Neutrophil (primary cell): ENCODE data around the gene RNF111.
A peak's percentile ranks its signal among the peaks of the same experiment; 100 is the strongest.
"Not testable (repeated sequence)": the region's sequence is repeated elsewhere in the genome, so short reads cannot be mapped to it uniquely, and the experiment has no call there.

Source experiments
- H3K27ac ChIP-seq: fragments of 200-600 bp; sonication (generic); 2 replicates; pipeline ENCODE4 v1.5.1; 2016; ENCODE audit warnings: mild to moderate bottlenecking, moderate library complexity
- H3K27me3 ChIP-seq: fragments of 200-600 bp; sonication (generic); 2 replicates; pipeline ENCODE4 v1.6.0; 2016; ENCODE audit warnings: mild to moderate bottlenecking
- H3K36me3 ChIP-seq: fragments of 200-600 bp; sonication (generic); 2 replicates; pipeline ENCODE4 v1.5.1; 2017
- H3K4me1 ChIP-seq, 2 experiments: fragments of 200-600 bp in 1 of 2; sonication (generic) in 1 of 2; 1 replicate in 1 of 2; 2 replicates in 1 of 2; pipeline versions ENCODE4 v1.5.1 to v1.6.1; 2013 to 2016; ENCODE audit warnings: low read depth in 1 of 2, low read length in 1 of 2, mild to moderate bottlenecking in 1 of 2, moderate library complexity in 1 of 2; ENCODE audit not compliant: control insufficient read depth in 1 of 2, insufficient read depth in 1 of 2
- H3K4me3 ChIP-seq, 2 experiments: fragments of 200-600 bp in 1 of 2; sonication (generic) in 1 of 2; 1 replicate in 1 of 2; 2 replicates in 1 of 2; pipeline ENCODE4 v1.5.1; 2013 to 2016; ENCODE audit warnings: low read depth in 1 of 2, low read length in 1 of 2, mild to moderate bottlenecking in 1 of 2, moderate library complexity in 1 of 2
- H3K9me3 ChIP-seq: fragments of 200-600 bp; sonication (generic); 2 replicates; pipeline ENCODE4 v1.5.1; 2016
- CTCF ChIP-seq: fragments of 200-600 bp; sonication (generic); IDR thresholded peaks from 2 replicates; pipeline ENCODE4 v1.5.1; 2016; ENCODE audit warnings: antibody characterized with exemption

RNF111 gene

DNA sequence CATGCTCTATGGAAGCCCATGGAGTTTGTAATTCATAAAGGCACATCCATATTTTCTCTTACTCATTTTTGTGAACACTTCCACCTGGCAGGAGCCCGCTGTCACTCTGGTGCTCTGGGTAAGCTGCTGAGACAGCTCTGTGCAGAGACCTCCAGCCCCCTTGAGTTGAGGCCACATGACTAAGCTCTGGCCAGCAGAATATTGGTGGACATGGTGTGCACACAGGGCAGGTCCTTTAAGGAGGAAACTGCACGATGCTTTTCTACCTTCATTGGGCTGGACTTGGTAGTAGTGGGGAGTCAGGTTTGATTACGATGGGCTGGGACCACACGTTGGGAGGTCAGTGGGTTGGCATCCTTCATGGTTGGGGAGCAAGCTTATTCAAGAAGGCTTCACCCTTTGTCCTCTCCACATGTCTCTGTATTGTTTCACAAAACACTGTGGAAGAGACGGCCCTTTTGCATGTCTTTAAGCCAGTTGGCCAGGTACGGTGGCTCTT is 146.5 kb downstream of the RNF111 start:
- no peaks in the 10 kb centered on the region for H3K27me3 ChIP-seq
- H3K36me3 ChIP-seq: peaks cover 54% of the 10 kb centered on the region
- H3K27ac ChIP-seq: no peak overlapping the region
- H3K4me3 ChIP-seq: no peak overlapping the region
- H3K9me3 ChIP-seq: no peaks in the 10 kb centered on the region
- no peaks in the 10 kb centered on the region for H3K4me1 ChIP-seq
- TF ChIP-seq CTCF: no peak

DNA sequence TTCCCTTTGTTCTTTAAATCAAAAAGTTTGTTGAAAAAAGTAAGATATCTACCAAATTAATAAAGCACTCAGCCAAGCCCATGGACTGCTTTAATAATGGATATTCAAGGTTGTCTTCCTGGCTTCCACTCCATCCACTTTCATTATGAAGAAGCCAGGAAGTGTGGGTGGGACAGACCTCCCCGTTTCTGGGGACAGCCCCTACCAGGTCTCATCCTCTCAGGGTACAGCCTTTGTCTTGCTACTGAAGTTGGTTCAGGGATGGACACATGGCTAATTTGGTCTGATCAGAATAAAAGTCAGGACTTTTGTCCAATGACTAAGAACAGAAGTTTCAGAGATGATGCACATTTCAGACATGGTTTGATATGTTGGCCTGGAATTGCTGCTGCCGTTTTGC is 150.1 kb downstream of the RNF111 start:
- Histone ChIP-seq H3K9me3 (no peaks in the 10 kb centered on the region), H3K4me1 (no peaks in the 10 kb centered on the region), H3K27ac (no peak overlapping the region), H3K36me3 (peaks cover 61% of the 10 kb centered on the region), H3K4me3 (no peak overlapping the region), H3K27me3 (no peaks in the 10 kb centered on the region)
- no peak for TF ChIP-seq CTCF

GRCh38 chr15:59138243-59138642 is 150.8 kb downstream of the RNF111 start:
- H3K4me3 ChIP-seq: no peak overlapping the region
- H3K27me3 ChIP-seq: no peaks in the 10 kb centered on the region
- no peaks in the 10 kb centered on the region for H3K9me3 ChIP-seq
- no peaks in the 10 kb centered on the region for H3K4me1 ChIP-seq
- TF ChIP-seq CTCF: peak; percentile 37
- H3K36me3 ChIP-seq: peaks cover 57% of the 10 kb centered on the region
- H3K27ac ChIP-seq: no peak overlapping the region

- Histone ChIP-seq H3K27ac (no peak overlapping the region), H3K27me3 (no peaks in the 10 kb centered on the region), H3K4me3 (no peak overlapping the region), H3K9me3 (no peaks in the 10 kb centered on the region), H3K4me1 (no peaks in the 10 kb centered on the region), H3K36me3 (peaks cover 37% of the 10 kb centered on the region)
- TF ChIP-seq CTCF: no peak
Observed at GRCh38 chr15:59140422-59141226, 153.2 kb downstream of the RNF111 start.

- H3K27ac ChIP-seq: no peak overlapping the region
- no peaks in the 10 kb centered on the region for H3K9me3 ChIP-seq
- no peaks in the 10 kb centered on the region for H3K27me3 ChIP-seq
- H3K36me3 ChIP-seq: peaks cover 26% of the 10 kb centered on the region
- H3K4me1 ChIP-seq: no peaks in the 10 kb centered on the region
- TF ChIP-seq CTCF: no peak
- H3K4me3 ChIP-seq: no peak overlapping the region
Observed at GRCh38 chr15:59143281-59143680, 155.8 kb downstream of the RNF111 start.

- not testable (repeated sequence) for H3K27me3 ChIP-seq, H3K9me3 ChIP-seq, H3K27ac ChIP-seq, H3K4me3 ChIP-seq, H3K4me1 ChIP-seq
- peaks cover 14% of the 10 kb centered on the region for H3K36me3 ChIP-seq
Observed at GRCh38 chr15:59144594-59144993, 157.1 kb downstream of the RNF111 start.
